Adrenal gland (tissue), 12 donors: ENCODE results near the gene ACSF2. TPM values are rescaled to one million over a fixed set of nuclear protein-coding genes. Genes with fewer than 3 reads are reported as not detected.
A peak's percentile ranks its signal among the peaks of the same experiment; 100 is the strongest.

Experiments
- DNase-seq, 7 donors: peaks; one replicate each; pipeline ENCODE4 v3.0.0-alpha.2; 2019 to 2020
- H3K27ac ChIP-seq, 5 donors: fragments of 200-600 bp; sonication (generic) in 4 of 5; 1 replicate in 3 of 5; 2 replicates in 2 of 5; pipeline versions ENCODE4 v1.5.1 to v1.8.0; 2016 to 2020; ENCODE audit warnings: mild to moderate bottlenecking in 1 of 5
- H3K27me3 ChIP-seq: fragments of 200-600 bp; 2 replicates; pipeline ENCODE4 v1.8.0; 2021
- H3K36me3 ChIP-seq, 2 donors: fragments of 200-600 bp; replicated peaks in 1 of 2; 1 replicate in 1 of 2; 2 replicates in 1 of 2; pipeline versions ENCODE4 v1.5.1 to v1.8.0; 2018 to 2022
- H3K4me1 ChIP-seq, 2 donors: fragments of 200-600 bp; replicated peaks in 1 of 2; 1 replicate in 1 of 2; 2 replicates in 1 of 2; pipeline versions ENCODE4 v1.5.1 to v1.8.0; 2018 to 2021
- H3K4me3 ChIP-seq, 4 donors: fragments of 200-600 bp; sonication (generic) in 3 of 4; one replicate each; pipeline ENCODE4 v1.5.1; 2016 to 2018
- H3K9me3 ChIP-seq, 3 donors: fragments of 200-600 bp; sonication (generic) in 1 of 3; replicated peaks in 1 of 3; 1 replicate in 2 of 3; 2 replicates in 1 of 3; pipeline versions ENCODE4 v1.5.1 to v1.8.0; 2016 to 2021
- POLR2A ChIP-seq, 2 donors: fragments of 450-650 bp; IDR thresholded peaks; one replicate each; pipeline ENCODE4 v1.6.1; 2017; ENCODE audit warnings: antibody characterized with exemption in 2 of 2, mild to moderate bottlenecking in 2 of 2, moderate library complexity in 1 of 2
- WGBS, 4 donors: extraction: QIAGEN DNeasy Blood & Tissue Kit in 2 of 4; methylation state at CpG; one replicate each; pipeline versions ENCODE4 v1.1.5 to v1.1.7; 2013 to 2017; 5-methylcytosine and 5-hydroxymethylcytosine counted together
- intact Hi-C, 2 donors: fragments of 100-400 bp; cut with DNase I; formaldehyde crosslinking; loops; one replicate each; pipeline versions ENCODE4 v1.14.1 to v1.15.0; 2022 to 2023
- polyA plus RNA-seq, 3 donors: library from polyadenylated mRNA; stranded (reverse); fragments of 200-250 nt in 2 of 3; fragments of 350-450 nt in 1 of 3; fragmentation: Illumina TruSeq in 1 of 3; extraction: RNeasy Lipid Tissue Mini Kit (QIAGEN cat#74804) in 1 of 3; gene quantifications; one replicate each; pipeline ENCODE4 v1.2.3, GENCODE V29; 2013 to 2014
- total RNA-seq, 9 donors: library from RNA; depleted of rRNA in 4 of 9; stranded (reverse); fragments of >200 nt in 4 of 9; fragments of 120-200 nt in 1 of 9; fragmentation: NEBNext Ultra II Directional in 1 of 9; extraction: Animal tissue kit (Norgen Biotek cat#: 25700) in 1 of 9; gene quantifications; one replicate each; pipeline versions ENCODE4 v1.1.0 to v1.2.4, GENCODE V29; 2013 to 2023
- TF ChIP-seq, protein P1 (sequence below), 6 experiments: fragments of 450-650 bp in 4 of 6; fragments of 200-600 bp in 2 of 6; sonication (generic) in 1 of 6; IDR thresholded peaks; 1 replicate in 5 of 6; 2 replicates in 1 of 6; pipeline versions ENCODE4 v1.5.1 to v1.8.0; 2016 to 2021; ENCODE audit warnings: antibody characterized with exemption in 6 of 6, mild to moderate bottlenecking in 2 of 6, moderate library complexity in 1 of 6
- donor health status: healthy with polysubstance abuse.
- donor health status: Bipolar disorder and iron deficiency.
- donor health status: DM: yes; HTN: yes; CAD: no.
- donor health status: DM: no; HTN: no; CAD: no.
- donor health status: DM: no; HTN: no; CAD: no.
- donor health status: DM: yes; HTN: yes; CAD: no.

Gene ACSF2
- total and polyA plus RNA-seq, 12 donors: 92.1 to 434 (median 196) TPM

DNA sequence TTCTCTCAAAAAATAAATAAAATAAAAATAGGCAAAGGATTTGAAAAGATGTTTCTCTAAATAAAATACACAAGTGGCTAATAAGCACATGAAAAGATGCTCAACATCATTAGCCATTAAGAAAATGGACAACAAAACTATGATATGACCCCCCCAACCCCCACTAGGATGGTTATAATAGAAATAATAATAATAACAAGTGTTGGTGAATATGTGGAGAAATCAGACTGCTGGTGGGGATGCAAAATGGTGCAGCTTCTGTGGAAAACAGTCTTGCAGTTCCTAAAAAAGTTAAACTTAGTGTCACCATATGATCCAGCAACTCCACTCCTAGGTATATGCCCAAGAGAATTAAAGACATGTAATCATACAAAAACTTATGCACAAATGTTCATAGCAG lies 73.3 kb downstream of the ACSF2 start:
- Histone ChIP-seq H3K27me3 (no peaks in the 10 kb centered on the region), H3K27ac (no peak overlapping the region), H3K9me3 (no peaks in the 10 kb centered on the region), H3K4me1 (no peaks in the 10 kb centered on the region), H3K4me3 (no peak overlapping the region), H3K36me3 (no peaks in the 10 kb centered on the region)
- no peak for DNase-seq
- intact Hi-C loops: no loop called here
- TF ChIP-seq, protein P1, sequence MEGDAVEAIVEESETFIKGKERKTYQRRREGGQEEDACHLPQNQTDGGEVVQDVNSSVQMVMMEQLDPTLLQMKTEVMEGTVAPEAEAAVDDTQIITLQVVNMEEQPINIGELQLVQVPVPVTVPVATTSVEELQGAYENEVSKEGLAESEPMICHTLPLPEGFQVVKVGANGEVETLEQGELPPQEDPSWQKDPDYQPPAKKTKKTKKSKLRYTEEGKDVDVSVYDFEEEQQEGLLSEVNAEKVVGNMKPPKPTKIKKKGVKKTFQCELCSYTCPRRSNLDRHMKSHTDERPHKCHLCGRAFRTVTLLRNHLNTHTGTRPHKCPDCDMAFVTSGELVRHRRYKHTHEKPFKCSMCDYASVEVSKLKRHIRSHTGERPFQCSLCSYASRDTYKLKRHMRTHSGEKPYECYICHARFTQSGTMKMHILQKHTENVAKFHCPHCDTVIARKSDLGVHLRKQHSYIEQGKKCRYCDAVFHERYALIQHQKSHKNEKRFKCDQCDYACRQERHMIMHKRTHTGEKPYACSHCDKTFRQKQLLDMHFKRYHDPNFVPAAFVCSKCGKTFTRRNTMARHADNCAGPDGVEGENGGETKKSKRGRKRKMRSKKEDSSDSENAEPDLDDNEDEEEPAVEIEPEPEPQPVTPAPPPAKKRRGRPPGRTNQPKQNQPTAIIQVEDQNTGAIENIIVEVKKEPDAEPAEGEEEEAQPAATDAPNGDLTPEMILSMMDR (IDR thresholded peaks at IDR 0.05): no peak
- TF ChIP-seq POLR2A (IDR thresholded peaks at IDR 0.05): no peak

DNA sequence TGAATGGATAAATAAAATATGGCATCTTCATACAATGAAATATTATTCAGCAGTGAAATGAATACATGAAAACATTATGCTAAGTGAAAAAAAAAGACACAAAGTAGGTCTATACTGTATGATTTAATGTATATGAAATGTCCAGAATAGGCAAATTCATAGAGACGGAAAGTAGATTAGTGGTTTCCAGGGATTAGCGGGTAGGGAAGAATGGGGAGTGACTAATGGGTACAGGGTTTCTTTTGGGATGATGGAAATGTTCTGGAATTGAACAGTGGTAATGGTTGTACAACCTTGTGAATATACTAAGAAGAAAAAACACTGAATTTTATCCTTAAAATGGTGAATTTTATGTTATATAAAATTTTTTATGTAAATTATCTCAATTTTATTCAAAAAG lies 73.7 kb downstream of the ACSF2 start:
- Histone ChIP-seq H3K4me3 (no peak overlapping the region), H3K4me1 (no peaks in the 10 kb centered on the region), H3K27me3 (no peaks in the 10 kb centered on the region), H3K27ac (no peak overlapping the region), H3K36me3 (no peaks in the 10 kb centered on the region), H3K9me3 (no peaks in the 10 kb centered on the region)
- DNase-seq: no peak
- intact Hi-C loops: no loop called here
- WGBS, 4 donors: 96 to 99% (median 98%) methylated on average over 2 of the region's 2 CpGs
- TF ChIP-seq POLR2A (IDR thresholded peaks at IDR 0.05): no peak
- TF ChIP-seq, protein P1 (IDR thresholded peaks at IDR 0.05): no peak

DNA sequence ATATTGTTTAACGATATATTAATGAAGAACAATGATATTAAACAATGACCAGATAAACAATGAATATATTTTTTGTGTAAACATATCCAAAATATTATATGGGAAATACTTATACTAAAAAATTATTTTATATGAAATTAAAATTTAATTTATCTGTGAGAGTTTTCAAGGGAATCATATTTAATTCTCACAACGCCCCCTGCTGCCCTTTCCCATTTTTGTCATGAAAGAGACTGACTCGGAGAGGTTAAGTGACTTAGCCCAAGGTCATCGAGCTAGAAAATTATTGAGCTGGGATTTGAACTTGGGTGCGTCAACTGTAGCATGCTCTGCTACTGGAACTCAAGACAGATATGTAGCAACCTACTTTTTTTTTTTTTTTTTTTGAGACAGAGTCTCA lies 75.0 kb downstream of the ACSF2 start:
- H3K36me3 ChIP-seq: no peaks in the 10 kb centered on the region
- TF ChIP-seq POLR2A (IDR thresholded peaks at IDR 0.05): no peak
- TF ChIP-seq, protein P1 (IDR thresholded peaks at IDR 0.05): peak; percentile 18 to 49 (median 36)
- 26 to 31% (median 29%) methylated on average over 5 of the region's 5 CpGs for WGBS, 4 donors
- no peak overlapping the region for H3K4me3 ChIP-seq
- no peaks in the 10 kb centered on the region for H3K4me1 ChIP-seq
- peak in 3 of 7 donors; percentile 56 to 74 (median 62) for DNase-seq
- no peak overlapping the region for H3K27ac ChIP-seq
- no peaks in the 10 kb centered on the region for H3K9me3 ChIP-seq
- intact Hi-C loops: no loop called here
- H3K27me3 ChIP-seq: no peaks in the 10 kb centered on the region

DNA sequence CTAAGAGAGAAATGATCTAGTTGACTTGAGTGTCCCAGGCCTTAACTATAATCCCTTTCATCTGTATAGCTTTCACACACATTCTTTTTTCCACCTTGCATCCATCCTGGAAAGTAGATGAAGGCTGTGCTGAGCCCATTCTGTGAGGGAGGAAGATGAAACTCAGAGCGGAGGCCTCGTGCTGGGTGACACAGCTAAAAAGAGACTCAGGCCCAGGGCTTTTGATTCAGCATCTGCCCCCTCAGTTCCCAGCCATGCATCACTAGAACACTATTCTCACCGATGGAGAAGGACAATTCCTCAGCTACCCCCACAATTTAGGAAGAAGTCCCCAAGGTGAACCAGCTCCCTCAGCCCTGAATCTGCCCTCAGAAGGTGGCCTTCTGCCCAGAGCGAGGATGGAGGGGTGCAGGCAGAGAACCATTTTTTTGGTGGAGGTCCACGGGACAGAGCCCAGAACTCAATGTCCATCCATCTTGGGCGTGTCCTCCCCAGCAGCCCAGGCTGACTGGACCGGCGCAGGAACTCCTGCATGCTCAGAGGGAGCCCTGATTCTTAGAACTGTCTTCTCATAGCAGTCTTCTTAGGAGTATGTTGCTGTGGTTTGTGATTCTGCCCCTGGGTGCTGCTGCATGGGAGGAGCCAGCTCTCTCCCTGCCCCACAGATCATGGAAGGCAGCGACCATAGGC lies 76.4 kb downstream of the ACSF2 start:
- Histone ChIP-seq H3K27ac (peak overlapping the region in 1 of 5 donors; percentile 14), H3K36me3 (no peaks in the 10 kb centered on the region), H3K27me3 (no peaks in the 10 kb centered on the region), H3K4me3 (no peak overlapping the region), H3K9me3 (no peaks in the 10 kb centered on the region), H3K4me1 (no peaks in the 10 kb centered on the region)
- WGBS, 4 donors: 94 to 97% (median 97%) methylated on average over 3 to 9 of the region's 9 CpGs
- no peak for DNase-seq
- intact Hi-C loops: no loop called here
- TF ChIP-seq POLR2A (IDR thresholded peaks at IDR 0.05): no peak
- TF ChIP-seq, protein P1 (IDR thresholded peaks at IDR 0.05): no peak
